K562 (cell line): ENCODE data around the gene LONP1.

Source experiments
- CTCF ChIP-seq, 3 experiments: IDR thresholded peaks in 2 of 3; conservative IDR thresholded peaks in 1 of 3; 2 replicates each; pipeline ENCODE4 v1.5.1; 2011 to 2012; ENCODE audit warnings: low read length in 3 of 3, mild to moderate bottlenecking in 3 of 3, control low read depth in 2 of 3, improper control_type of control experiment in 1 of 3, inconsistent platforms in 1 of 3, low read depth in 1 of 3, mixed read lengths in 1 of 3, moderate library complexity in 1 of 3; ENCODE audit not compliant: insufficient read depth in 2 of 3
- CXXC5 ChIP-seq: fragments of 250-450 bp; sonication (Bioruptor Pico); IDR thresholded peaks from 2 replicates; pipeline ENCODE4 v1.8.0; 2022; ENCODE audit warnings: inconsistent platforms, mild to moderate bottlenecking, moderate library complexity
- EP300 ChIP-seq: IDR thresholded peaks from 2 replicates; pipeline ENCODE4 v1.6.1; 2012; ENCODE audit warnings: low read length, improper control_type of control experiment
- ETV6 ChIP-seq, 3 experiments: fragments of 150-350 bp in 1 of 3; sonication (generic) in 1 of 3; formaldehyde crosslinking in 1 of 3; IDR thresholded peaks; 2 replicates each; pipeline versions ENCODE4 v1.6.1 to v1.8.0; 2014 to 2022; ENCODE audit warnings: borderline replicate concordance in 2 of 3, low read depth in 2 of 3, antibody characterized with exemption in 1 of 3, low read length in 1 of 3, mild to moderate bottlenecking in 1 of 3, missing genetic modification reagents in 1 of 3
- GATA2 ChIP-seq: sonication (generic); formaldehyde crosslinking; IDR thresholded peaks from 2 replicates; pipeline ENCODE4 v1.4.0; 2020; ENCODE audit warnings: mild to moderate bottlenecking, missing genetic modification reagents
- GTF2F1 ChIP-seq: IDR thresholded peaks from 2 replicates; pipeline ENCODE4 v1.6.1; 2011; ENCODE audit warnings: low read depth, low read length, improper control_type of control experiment
- HMGXB4 ChIP-seq: sonication (generic); formaldehyde crosslinking; IDR thresholded peaks from 2 replicates; pipeline ENCODE4 v1.8.1; 2023; ENCODE audit warnings: mild to moderate bottlenecking, missing genetic modification reagents
- RERE ChIP-seq: sonication (generic); formaldehyde crosslinking; IDR thresholded peaks from 2 replicates; pipeline ENCODE4 v1.8.0; 2023; ENCODE audit warnings: missing genetic modification reagents, mild to moderate bottlenecking, borderline replicate concordance
- ZBTB34 ChIP-seq: fragments of 250-450 bp; sonication (Bioruptor Pico); IDR thresholded peaks from 2 replicates; pipeline ENCODE4 v1.8.0; 2021; ENCODE audit warnings: mild to moderate bottlenecking, moderate library complexity
- ZZZ3 ChIP-seq: fragments of 450-650 bp; IDR thresholded peaks from 2 replicates; pipeline ENCODE4 v1.6.1; 2016; ENCODE audit warnings: antibody characterized with exemption, mild to moderate bottlenecking, moderate library complexity

GRCh38 chr19:5666921-5667610 is 52.9 kb downstream of the LONP1 start:
- TF ChIP-seq HMGXB4 (CRISPR knock-in tag) = no peak
- no peak for TF ChIP-seq RERE (CRISPR knock-in tag)
- no peak for TF ChIP-seq ZZZ3
- TF ChIP-seq EP300 = no peak
- no peak for TF ChIP-seq CXXC5 (CRISPR knock-in tag)
- no peak for TF ChIP-seq ETV6 (IDR thresholded peaks at IDR 0.05; ENCODE audit: borderline replicate concordance in 1 of 2, low read depth in 2 of 2, low read length in 1 of 2)
- no peak for TF ChIP-seq ETV6 (CRISPR knock-in tag; IDR thresholded peaks at IDR 0.05; ENCODE audit: borderline replicate concordance)
- no peak for TF ChIP-seq GTF2F1
- TF ChIP-seq CTCF (IDR thresholded peaks at IDR 0.05 in 2 of 3, conservative IDR thresholded peaks at IDR 0.05 in 1 of 3; ENCODE audit: insufficient read depth in 2 of 3, low read depth in 1 of 3, low read length in 3 of 3) = no peak
- no peak for TF ChIP-seq ZBTB34
- no peak for TF ChIP-seq GATA2
